A549 (cell line): ENCODE results near the gene OR1N2.
"Not testable (repeated sequence)": the region's sequence is repeated elsewhere in the genome, so short reads cannot be mapped to it uniquely, and the experiment has no call there.

Source experiments
- CHD2 ChIP-seq: fragments of 150-350 bp; IDR thresholded peaks from 2 replicates; pipeline ENCODE4 v1.6.1; 2014; ENCODE audit warnings: low read length; ENCODE audit not compliant: partially characterized antibody
- CTCF ChIP-seq: fragments of >200 bp; sonication (Bioruptor Twin); formaldehyde crosslinking; IDR thresholded peaks from 3 replicates; pipeline ENCODE4 v1.5.1; 2016
- E2F6 ChIP-seq: IDR thresholded peaks from 2 replicates; pipeline ENCODE4 v1.6.1; 2012; ENCODE audit warnings: low read depth, borderline replicate concordance
- KDM5A ChIP-seq: fragments of 200-600 bp; sonication (generic); IDR thresholded peaks from 2 replicates; pipeline ENCODE4 v1.6.1; 2016; ENCODE audit warnings: antibody characterized with exemption, mild to moderate bottlenecking
- POLR2A ChIP-seq: IDR thresholded peaks from 2 replicates; pipeline ENCODE4 v1.6.1; 2012; ENCODE audit warnings: mild to moderate bottlenecking, low read length
- SMC3 ChIP-seq: fragments of >200 bp; sonication (Bioruptor Twin); formaldehyde crosslinking; IDR thresholded peaks from 3 replicates; pipeline ENCODE4 v1.6.1; 2018; ENCODE audit warnings: inconsistent platforms
- TF ChIP-seq, protein P1 (sequence below): fragments of 200-600 bp; sonication (generic); IDR thresholded peaks from 2 replicates; pipeline ENCODE4 v1.6.1; 2016; ENCODE audit warnings: antibody characterized with exemption, mild to moderate bottlenecking, moderate library complexity
- TF ChIP-seq, protein P2 (sequence below): fragments of 450-650 bp; IDR thresholded peaks from 2 replicates; pipeline ENCODE4 v1.6.1; 2014; ENCODE audit warnings: antibody characterized with exemption

- TF ChIP-seq CTCF, SMC3, KDM5A, CHD2, POLR2A, E2F6: not testable (repeated sequence)
- TF ChIP-seq, protein P1, sequence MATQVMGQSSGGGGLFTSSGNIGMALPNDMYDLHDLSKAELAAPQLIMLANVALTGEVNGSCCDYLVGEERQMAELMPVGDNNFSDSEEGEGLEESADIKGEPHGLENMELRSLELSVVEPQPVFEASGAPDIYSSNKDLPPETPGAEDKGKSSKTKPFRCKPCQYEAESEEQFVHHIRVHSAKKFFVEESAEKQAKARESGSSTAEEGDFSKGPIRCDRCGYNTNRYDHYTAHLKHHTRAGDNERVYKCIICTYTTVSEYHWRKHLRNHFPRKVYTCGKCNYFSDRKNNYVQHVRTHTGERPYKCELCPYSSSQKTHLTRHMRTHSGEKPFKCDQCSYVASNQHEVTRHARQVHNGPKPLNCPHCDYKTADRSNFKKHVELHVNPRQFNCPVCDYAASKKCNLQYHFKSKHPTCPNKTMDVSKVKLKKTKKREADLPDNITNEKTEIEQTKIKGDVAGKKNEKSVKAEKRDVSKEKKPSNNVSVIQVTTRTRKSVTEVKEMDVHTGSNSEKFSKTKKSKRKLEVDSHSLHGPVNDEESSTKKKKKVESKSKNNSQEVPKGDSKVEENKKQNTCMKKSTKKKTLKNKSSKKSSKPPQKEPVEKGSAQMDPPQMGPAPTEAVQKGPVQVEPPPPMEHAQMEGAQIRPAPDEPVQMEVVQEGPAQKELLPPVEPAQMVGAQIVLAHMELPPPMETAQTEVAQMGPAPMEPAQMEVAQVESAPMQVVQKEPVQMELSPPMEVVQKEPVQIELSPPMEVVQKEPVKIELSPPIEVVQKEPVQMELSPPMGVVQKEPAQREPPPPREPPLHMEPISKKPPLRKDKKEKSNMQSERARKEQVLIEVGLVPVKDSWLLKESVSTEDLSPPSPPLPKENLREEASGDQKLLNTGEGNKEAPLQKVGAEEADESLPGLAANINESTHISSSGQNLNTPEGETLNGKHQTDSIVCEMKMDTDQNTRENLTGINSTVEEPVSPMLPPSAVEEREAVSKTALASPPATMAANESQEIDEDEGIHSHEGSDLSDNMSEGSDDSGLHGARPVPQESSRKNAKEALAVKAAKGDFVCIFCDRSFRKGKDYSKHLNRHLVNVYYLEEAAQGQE = not testable (repeated sequence)
- TF ChIP-seq, protein P2, sequence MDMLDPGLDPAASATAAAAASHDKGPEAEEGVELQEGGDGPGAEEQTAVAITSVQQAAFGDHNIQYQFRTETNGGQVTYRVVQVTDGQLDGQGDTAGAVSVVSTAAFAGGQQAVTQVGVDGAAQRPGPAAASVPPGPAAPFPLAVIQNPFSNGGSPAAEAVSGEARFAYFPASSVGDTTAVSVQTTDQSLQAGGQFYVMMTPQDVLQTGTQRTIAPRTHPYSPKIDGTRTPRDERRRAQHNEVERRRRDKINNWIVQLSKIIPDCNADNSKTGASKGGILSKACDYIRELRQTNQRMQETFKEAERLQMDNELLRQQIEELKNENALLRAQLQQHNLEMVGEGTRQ = not testable (repeated sequence)
Observed at GRCh38 chr9:122531157-122531556, 21.8 kb upstream of the OR1N2 start.
